Measurements from ENCODE around the gene PHLDA1. TPM values are rescaled to one million over a fixed set of nuclear protein-coding genes. Genes with fewer than 3 reads are reported as not detected.

Gene PHLDA1
- total RNA-seq, 1 experiment from 2014 or later = 181 TPM

GRCh38 chr12:75976913-75977312 lies 54.7 kb downstream of the PHLDA1 start:
- Histone ChIP-seq H3K27me3 (ENCODE audit: low read length) (no peaks in the 10 kb centered on the region), H3K27ac (ENCODE audit: low read length) (peak overlapping the region; percentile 99), H3K9ac (ENCODE audit: low read length) (peak overlapping the region; percentile 84), H3F3A (ENCODE audit: low read length, unreplicated experiment) (peaks cover 21% of the 10 kb centered on the region), H3K9me3 (ENCODE audit: low read length) (no peaks in the 10 kb centered on the region), H3K9me2 (replicated peaks; ENCODE audit: low read length) (no peaks in the 10 kb centered on the region), H3K4me2 (ENCODE audit: low read length) (peak overlapping the region; percentile 53), H3K79me2 (ENCODE audit: low read length) (no peaks in the 10 kb centered on the region; the same call in 1 of the 2 replicates), H4K20me1 (ENCODE audit: low read length) (no peaks in the 10 kb centered on the region), H3K4me1 (ENCODE audit: insufficient read depth, low read length) (peaks cover 45% of the 10 kb centered on the region), H3K36me3 (ENCODE audit: low read depth, low read length) (no peaks in the 10 kb centered on the region), H3K4me3 (ENCODE audit: low read length) (no peak overlapping the region), H2AFZ (ENCODE audit: low read length) (no peak overlapping the region)
- intact Hi-C loops (cut with micrococcal nuclease) = loop anchor here (1.0 to 10.0 kb wide), 2 partner anchors 114 to 252 kb away; no protein-coding TSS in a partner anchor
- DNase-seq (no peak), ATAC-seq (no peak)
- ChIA-PET CTCF (no interaction called here), POLR2A (ENCODE audit: unreplicated experiment) (interaction anchor here (1.1 kb wide), 1 partner anchor 44 kb away, joined by 5 read pairs; no protein-coding TSS in a partner anchor)
- no peak for TF ChIP-seq EZH2 (IDR thresholded peaks at IDR 0.05; ENCODE audit: low read length, unreplicated experiment)
- TF ChIP-seq CTCF (conservative IDR thresholded peaks at IDR 0.05; ENCODE audit: low read depth, low read length) = no peak
- TF ChIP-seq EZH2phosphoT487 (IDR thresholded peaks at IDR 0.05; ENCODE audit: borderline replicate concordance, low read length) = no peak
- BruUV-seq (replicated peaks) = no TSS peak

- intact Hi-C loops (cut with micrococcal nuclease) = loop anchor here (10.0 kb wide), 1 partner anchor 251 kb away; no protein-coding TSS in a partner anchor
- Histone ChIP-seq H3F3A (ENCODE audit: low read length, unreplicated experiment) (peaks cover 21% of the 10 kb centered on the region), H3K4me3 (ENCODE audit: low read length) (no peak overlapping the region), H3K27me3 (ENCODE audit: low read length) (no peaks in the 10 kb centered on the region), H3K79me2 (ENCODE audit: low read length) (no peaks in the 10 kb centered on the region; the same call in 1 of the 2 replicates), H3K4me2 (ENCODE audit: low read length) (no peak overlapping the region), H4K20me1 (ENCODE audit: low read length) (no peaks in the 10 kb centered on the region), H3K9me3 (ENCODE audit: low read length) (no peaks in the 10 kb centered on the region), H2AFZ (ENCODE audit: low read length) (no peak overlapping the region), H3K9me2 (replicated peaks; ENCODE audit: low read length) (no peaks in the 10 kb centered on the region), H3K36me3 (ENCODE audit: low read depth, low read length) (no peaks in the 10 kb centered on the region), H3K27ac (ENCODE audit: low read length) (peak overlapping the region; percentile 99), H3K4me1 (ENCODE audit: insufficient read depth, low read length) (peaks cover 45% of the 10 kb centered on the region), H3K9ac (ENCODE audit: low read length) (peak overlapping the region; percentile 84; the same call in 1 of the 2 replicates)
- POLR2A ChIA-PET (ENCODE audit: unreplicated experiment) = interaction anchor here (0.6 kb wide), 1 partner anchor 118 kb away, joined by 8 read pairs; no protein-coding TSS in a partner anchor
- CTCF ChIA-PET = no interaction called here
- TF ChIP-seq EZH2 (IDR thresholded peaks at IDR 0.05; ENCODE audit: low read length, unreplicated experiment) (no peak), EZH2phosphoT487 (IDR thresholded peaks at IDR 0.05; ENCODE audit: borderline replicate concordance, low read length) (no peak), CTCF (conservative IDR thresholded peaks at IDR 0.05; ENCODE audit: low read depth, low read length) (no peak)
- ATAC-seq (no peak), DNase-seq (no peak)
- no TSS peak for BruUV-seq (replicated peaks)
Observed at GRCh38 chr12:75976113-75976512, 55.5 kb downstream of the PHLDA1 start.

GRCh38 chr12:75975702-75976101 lies 55.9 kb downstream of the PHLDA1 start:
- POLR2A ChIA-PET (ENCODE audit: unreplicated experiment) = interaction anchor here (0.6 kb wide), 2 partner anchors 97 to 118 kb away, joined by 7 to 8 read pairs; no protein-coding TSS in a partner anchor
- no peak overlapping the region for H3K4me2 ChIP-seq (ENCODE audit: low read length)
- intact Hi-C loops (cut with micrococcal nuclease) = loop anchor here (10.0 kb wide), 1 partner anchor 251 kb away; no protein-coding TSS in a partner anchor

More at GRCh38 chr12:75975702-75976101, 55.9 kb downstream of the PHLDA1 start:
- Histone ChIP-seq H4K20me1 (ENCODE audit: low read length) (no peaks in the 10 kb centered on the region), H3F3A (ENCODE audit: low read length, unreplicated experiment) (peaks cover 21% of the 10 kb centered on the region), H3K9me2 (replicated peaks; ENCODE audit: low read length) (no peaks in the 10 kb centered on the region), H3K79me2 (ENCODE audit: low read length) (no peaks in the 10 kb centered on the region; the same call in 1 of the 2 replicates), H3K4me1 (ENCODE audit: insufficient read depth, low read length) (peaks cover 45% of the 10 kb centered on the region), H3K27ac (ENCODE audit: low read length) (peak overlapping the region; percentile 99), H3K9me3 (ENCODE audit: low read length) (no peaks in the 10 kb centered on the region), H3K27me3 (ENCODE audit: low read length) (no peaks in the 10 kb centered on the region), H2AFZ (ENCODE audit: low read length) (no peak overlapping the region), H3K36me3 (ENCODE audit: low read depth, low read length) (no peaks in the 10 kb centered on the region), H3K9ac (ENCODE audit: low read length) (no peak overlapping the region), H3K4me3 (ENCODE audit: low read length) (no peak overlapping the region)
- no peak for DNase-seq
- CTCF ChIA-PET = no interaction called here
- no TSS peak for BruUV-seq (replicated peaks)
- ATAC-seq = no peak
- TF ChIP-seq EZH2phosphoT487 (IDR thresholded peaks at IDR 0.05; ENCODE audit: borderline replicate concordance, low read length) (no peak), EZH2 (IDR thresholded peaks at IDR 0.05; ENCODE audit: low read length, unreplicated experiment) (no peak), CTCF (conservative IDR thresholded peaks at IDR 0.05; ENCODE audit: low read depth, low read length) (no peak)

All from PC-3 (cell line).